Measurements from ENCODE around the gene PDE8A. TPM values are rescaled to one million over a fixed set of nuclear protein-coding genes. Genes with fewer than 3 reads are reported as not detected.

PDE8A gene
- total and polyA plus RNA-seq, 2 donors (not counting 3 experiments of a cell fraction or from before 2014, with no cell fraction given) = 21.3 to 45.7 TPM

- no peaks in the 10 kb centered on the region for H3K9me1 ChIP-seq (replicated peaks; ENCODE audit: control insufficient read depth, extremely low read depth, insufficient read depth, low read length)
- DNase-seq (ENCODE audit: low read depth, low spot score) = no peak
- no peak overlapping the region for H3K27ac ChIP-seq (ENCODE audit: insufficient read depth, low read depth, low read length)
- H3K4me1 ChIP-seq (ENCODE audit: control insufficient read depth, extremely low read depth, insufficient read depth, low read length) = no peaks in the 10 kb centered on the region
- CTCF ChIA-PET = interaction anchor here (1.2 to 1.8 kb wide), 4 partner anchors 19 to 105 kb away, joined by 3 to 5 read pairs (median 4); no protein-coding TSS in a partner anchor
- no peaks in the 10 kb centered on the region for H4K20me1 ChIP-seq (replicated peaks; ENCODE audit: control insufficient read depth, extremely low read depth, insufficient read depth, low read length)
- no peaks in the 10 kb centered on the region for H3K27me3 ChIP-seq (ENCODE audit: control insufficient read depth in 2 of 2, insufficient read depth in 2 of 2, low read length in 2 of 2)
- H3K4me2 ChIP-seq (ENCODE audit: insufficient read depth, low read length) = no peak overlapping the region
- H2AFZ ChIP-seq (ENCODE audit: low read depth, low read length) = no peak overlapping the region
- BruUV-seq (replicated peaks) = no TSS peak
- POLR2A ChIA-PET = no interaction called here
- peaks cover 0 to 3% of the 10 kb centered on the region in 2 experiments for H3K36me3 ChIP-seq (ENCODE audit: control insufficient read depth in 2 of 2, extremely low read depth in 1 of 2, insufficient read depth in 2 of 2, low read length in 2 of 2)
- intact Hi-C loops (cut with micrococcal nuclease) (no loop called here), dilution Hi-C loops (cut with MboI; ENCODE audit: extremely low pct_ligation_motif_present, low sequenced_read_pairs) (no loop called here)
- H3K9me3 ChIP-seq (replicated peaks; ENCODE audit: control insufficient read depth, insufficient read depth, low read length) = no peaks in the 10 kb centered on the region
- no peak overlapping the region for H3K4me3 ChIP-seq (replicated peaks in 1 of 3; ENCODE audit: insufficient read depth in 1 of 3, low read depth in 1 of 3, low read length in 3 of 3)
- peaks cover 17% of the 10 kb centered on the region for H3K79me2 ChIP-seq (ENCODE audit: control insufficient read depth, insufficient read depth, low read length)
- no peak for TF ChIP-seq FOS (IDR thresholded peaks at IDR 0.05; ENCODE audit: borderline replicate concordance, insufficient read depth, low read length)
- no peak for TF ChIP-seq JUN (IDR thresholded peaks at IDR 0.05; ENCODE audit: borderline replicate concordance, insufficient read depth, insufficient read length, low read depth)
- TF ChIP-seq CTCF (IDR thresholded peaks at IDR 0.05; ENCODE audit: extremely low read depth in 1 of 2, insufficient read depth in 1 of 2, low read depth in 1 of 2, low read length in 2 of 2) = no peak
- no peak for TF ChIP-seq GATA2 (IDR thresholded peaks at IDR 0.05; ENCODE audit: insufficient read depth, insufficient read length, low read depth, low read length)
- no peak for TF ChIP-seq EZH2 (IDR thresholded peaks at IDR 0.05; ENCODE audit: borderline replicate concordance, low read depth, low read length, severe bottlenecking)
- no peak for TF ChIP-seq MAX (IDR thresholded peaks at IDR 0.05; ENCODE audit: insufficient read depth, insufficient read length)
- no peak for TF ChIP-seq POLR2A (IDR thresholded peaks at IDR 0.05; ENCODE audit: low read depth, low read length)
- TF ChIP-seq POLR2AphosphoS5 (IDR thresholded peaks at IDR 0.05; ENCODE audit: insufficient read depth, low read depth, low read length) = no peak
- no peak for TF ChIP-seq MYC (IDR thresholded peaks at IDR 0.05; ENCODE audit: low read depth, low read length)
- FAIRE-seq = no peak
- H3K9ac ChIP-seq (replicated peaks; ENCODE audit: extremely low read depth, insufficient read depth, low read length) = no peak overlapping the region
Measured at GRCh38 chr15:85063522-85064079, 81.9 kb downstream of the PDE8A start.
